Activated naive CD8-positive, alpha-beta T cell treated with anti-CD3 and anti-CD28 coated beads for 36 hours (primary cell): ENCODE data around the gene HIVEP1. TPM values are rescaled to one million over a fixed set of nuclear protein-coding genes. Genes with fewer than 3 reads are reported as not detected.

Experiments
- DNase-seq: peaks from one replicate; pipeline ENCODE4 v3.0.0; 2021
- H3K27ac Mint-ChIP-seq: one replicate; pipeline ENCODE4 v1.8.0; 2022; ENCODE audit warnings: mild to moderate bottlenecking, moderate library complexity, mixed read lengths
- H3K27me3 Mint-ChIP-seq: one replicate; pipeline ENCODE4 v1.8.0; 2022; ENCODE audit warnings: mild to moderate bottlenecking, mixed read lengths
- H3K36me3 Mint-ChIP-seq: one replicate; pipeline ENCODE4 v1.8.0; 2021; ENCODE audit warnings: mild to moderate bottlenecking, mixed read lengths
- H3K4me1 Mint-ChIP-seq: one replicate; pipeline ENCODE4 v1.8.0; 2021; ENCODE audit warnings: mixed read lengths
- H3K4me3 Mint-ChIP-seq: one replicate; pipeline ENCODE4 v1.8.0; 2022; ENCODE audit warnings: mild to moderate bottlenecking, moderate library complexity, mixed read lengths
- H3K9me3 Mint-ChIP-seq: one replicate; pipeline ENCODE4 v1.8.0; 2022; ENCODE audit warnings: mixed read lengths
- total RNA-seq, 2 experiments: library from RNA; stranded (reverse); gene quantifications; one replicate each; pipeline ENCODE4 v1.2.3, GENCODE V29; 2021

HIVEP1 gene
- 10 to 100 TPM; 33.9 to 41.9 TPM for total RNA-seq

DNA sequence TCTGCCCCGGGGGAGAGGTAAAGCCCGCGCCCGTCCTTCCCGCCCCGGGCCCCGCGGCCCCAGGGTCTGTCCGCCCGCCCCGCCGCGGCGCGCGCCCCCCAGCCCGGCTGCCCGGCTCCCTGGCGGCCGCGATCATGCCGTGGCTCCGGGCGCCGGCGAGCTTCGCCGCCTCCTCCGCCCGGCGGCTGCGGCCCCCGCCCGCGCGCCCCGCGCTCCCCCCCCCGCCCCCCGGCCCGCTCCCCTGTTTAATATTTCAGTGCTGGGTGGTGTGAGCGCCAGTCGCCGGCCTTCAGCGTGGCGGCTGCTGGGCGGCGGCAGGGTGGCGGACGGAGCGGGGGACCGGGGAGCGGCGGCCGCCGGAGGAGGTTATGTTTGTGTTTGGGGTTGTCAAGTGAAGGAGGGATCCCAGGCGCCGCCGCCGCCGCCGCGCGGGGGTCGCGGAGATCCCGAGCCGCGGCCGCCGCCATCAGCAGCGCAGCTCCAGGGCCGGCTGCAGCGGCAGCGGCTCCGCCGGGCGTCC is at the start of gene HIVEP1:
TSS of gene HIVEP1 (plus strand) at position 275 of the 520 bp plus-strand sequence. CDS start 3,317 bp downstream, outside the sequence.
- Mint-ChIP-seq H3K27me3 (no peaks in the 10 kb centered on the region), H3K4me3 (peak within 1 kb of the TSS; percentile 97), H3K9me3 (peaks cover 5% of the 10 kb centered on the region), H3K36me3 (peaks cover 48% of the 10 kb centered on the region), H3K27ac (peak within 1 kb of the TSS; percentile 97), H3K4me1 (peaks cover 53% of the 10 kb centered on the region)
- DNase-seq, result peak; percentile 60

- H3K27me3 Mint-ChIP-seq, result no peaks in the 10 kb centered on the region
- no peaks in the 10 kb centered on the region for H3K4me1 Mint-ChIP-seq
- no peaks in the 10 kb centered on the region for H3K9me3 Mint-ChIP-seq
- no peaks in the 10 kb centered on the region for H3K36me3 Mint-ChIP-seq
- no peak overlapping the region for H3K27ac Mint-ChIP-seq
- no peak for DNase-seq
- H3K4me3 Mint-ChIP-seq, result no peak overlapping the region
These were observed 48.2 kb upstream of the HIVEP1 start for GRCh38 chr6:11963756-11964500.

- Mint-ChIP-seq H3K9me3 (no peaks in the 10 kb centered on the region), H3K4me3 (no peak overlapping the region), H3K27ac (no peak overlapping the region), H3K36me3 (no peaks in the 10 kb centered on the region), H3K4me1 (no peaks in the 10 kb centered on the region), H3K27me3 (no peaks in the 10 kb centered on the region)
- no peak for DNase-seq
These were observed 47.3 kb upstream of the HIVEP1 start for GRCh38 chr6:11964729-11965335.

GRCh38 chr6:11965499-11965898 is 46.6 kb upstream of the HIVEP1 start:
- H3K4me1 Mint-ChIP-seq, result no peaks in the 10 kb centered on the region
- H3K4me3 Mint-ChIP-seq, result no peak overlapping the region
- no peaks in the 10 kb centered on the region for H3K36me3 Mint-ChIP-seq
- H3K27ac Mint-ChIP-seq, result no peak overlapping the region
- no peak for DNase-seq
- H3K9me3 Mint-ChIP-seq, result no peaks in the 10 kb centered on the region
- H3K27me3 Mint-ChIP-seq, result no peaks in the 10 kb centered on the region

- Mint-ChIP-seq H3K27ac (no peak overlapping the region), H3K4me1 (peaks cover 6% of the 10 kb centered on the region), H3K4me3 (no peak overlapping the region), H3K27me3 (no peaks in the 10 kb centered on the region), H3K36me3 (no peaks in the 10 kb centered on the region), H3K9me3 (no peaks in the 10 kb centered on the region)
- no peak for DNase-seq
These were observed 43.8 kb upstream of the HIVEP1 start for GRCh38 chr6:11968241-11968806.

- Mint-ChIP-seq H3K27ac (no peak overlapping the region), H3K4me3 (no peak overlapping the region)
These were observed 43.0 kb upstream of the HIVEP1 start for GRCh38 chr6:11969092-11969491.

GRCh38 chr6:11970114-11970513 is 42.0 kb upstream of the HIVEP1 start:
- Mint-ChIP-seq H3K9me3 (peaks cover 1% of the 10 kb centered on the region), H3K4me1 (peaks cover 12% of the 10 kb centered on the region), H3K4me3 (no peak overlapping the region), H3K27ac (no peak overlapping the region), H3K36me3 (no peaks in the 10 kb centered on the region), H3K27me3 (no peaks in the 10 kb centered on the region)
- DNase-seq, result no peak

More at GRCh38 chr6:11969092-11969491, 43.0 kb upstream of the HIVEP1 start:
- no peak for DNase-seq
- no peaks in the 10 kb centered on the region for H3K36me3 Mint-ChIP-seq
- no peaks in the 10 kb centered on the region for H3K27me3 Mint-ChIP-seq
- H3K4me1 Mint-ChIP-seq, result peaks cover 10% of the 10 kb centered on the region
- no peaks in the 10 kb centered on the region for H3K9me3 Mint-ChIP-seq

- H3K36me3 Mint-ChIP-seq, result peaks cover 3% of the 10 kb centered on the region
- H3K27me3 Mint-ChIP-seq, result no peaks in the 10 kb centered on the region
- no peak overlapping the region for H3K4me3 Mint-ChIP-seq
- DNase-seq, result no peak
- H3K9me3 Mint-ChIP-seq, result peaks cover 1% of the 10 kb centered on the region
- H3K4me1 Mint-ChIP-seq, result peaks cover 17% of the 10 kb centered on the region
- H3K27ac Mint-ChIP-seq, result no peak overlapping the region
These were observed 41.0 kb upstream of the HIVEP1 start for GRCh38 chr6:11971154-11971553.

- no peak overlapping the region for H3K27ac Mint-ChIP-seq
- H3K9me3 Mint-ChIP-seq, result peaks cover 1% of the 10 kb centered on the region
- H3K36me3 Mint-ChIP-seq, result peaks cover 3% of the 10 kb centered on the region
- peaks cover 24% of the 10 kb centered on the region for H3K4me1 Mint-ChIP-seq
- no peaks in the 10 kb centered on the region for H3K27me3 Mint-ChIP-seq
- H3K4me3 Mint-ChIP-seq, result no peak overlapping the region
- no peak for DNase-seq
These were observed 39.8 kb upstream of the HIVEP1 start for GRCh38 chr6:11972270-11972669.

- Mint-ChIP-seq H3K27ac (no peak overlapping the region), H3K4me1 (peaks cover 24% of the 10 kb centered on the region), H3K36me3 (peaks cover 3% of the 10 kb centered on the region), H3K4me3 (no peak overlapping the region), H3K9me3 (peaks cover 1% of the 10 kb centered on the region), H3K27me3 (no peaks in the 10 kb centered on the region)
- no peak for DNase-seq
These were observed 39.3 kb upstream of the HIVEP1 start for GRCh38 chr6:11972806-11973205.

DNA sequence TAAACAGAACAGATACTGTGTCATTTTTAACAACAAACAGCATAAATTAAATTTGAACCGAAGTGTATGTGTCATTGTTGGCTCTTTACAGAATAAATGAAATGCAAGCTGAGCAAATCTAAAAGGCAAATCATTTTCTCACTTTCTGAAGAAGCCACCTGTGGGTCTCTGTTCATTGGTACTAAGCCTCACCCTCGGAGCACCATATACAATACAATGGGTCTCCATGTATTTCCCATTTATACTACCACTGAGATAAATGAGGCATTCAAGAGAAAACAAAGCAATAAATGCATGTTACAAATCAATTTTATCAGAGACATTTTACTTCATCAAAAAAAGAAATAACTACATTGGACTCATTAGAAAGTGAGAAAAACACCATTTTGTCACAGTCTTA is 38.9 kb upstream of the HIVEP1 start:
- Mint-ChIP-seq H3K27me3 (no peaks in the 10 kb centered on the region), H3K4me3 (no peak overlapping the region), H3K9me3 (peaks cover 1% of the 10 kb centered on the region), H3K27ac (no peak overlapping the region), H3K4me1 (peaks cover 28% of the 10 kb centered on the region), H3K36me3 (peaks cover 3% of the 10 kb centered on the region)
- no peak for DNase-seq

- DNase-seq, result no peak
- Mint-ChIP-seq H3K27ac (no peak overlapping the region), H3K36me3 (peaks cover 3% of the 10 kb centered on the region), H3K4me3 (no peak overlapping the region), H3K27me3 (no peaks in the 10 kb centered on the region), H3K9me3 (peaks cover 1% of the 10 kb centered on the region), H3K4me1 (peaks cover 31% of the 10 kb centered on the region)
These were observed 38.0 kb upstream of the HIVEP1 start for GRCh38 chr6:11974089-11974488.

DNA sequence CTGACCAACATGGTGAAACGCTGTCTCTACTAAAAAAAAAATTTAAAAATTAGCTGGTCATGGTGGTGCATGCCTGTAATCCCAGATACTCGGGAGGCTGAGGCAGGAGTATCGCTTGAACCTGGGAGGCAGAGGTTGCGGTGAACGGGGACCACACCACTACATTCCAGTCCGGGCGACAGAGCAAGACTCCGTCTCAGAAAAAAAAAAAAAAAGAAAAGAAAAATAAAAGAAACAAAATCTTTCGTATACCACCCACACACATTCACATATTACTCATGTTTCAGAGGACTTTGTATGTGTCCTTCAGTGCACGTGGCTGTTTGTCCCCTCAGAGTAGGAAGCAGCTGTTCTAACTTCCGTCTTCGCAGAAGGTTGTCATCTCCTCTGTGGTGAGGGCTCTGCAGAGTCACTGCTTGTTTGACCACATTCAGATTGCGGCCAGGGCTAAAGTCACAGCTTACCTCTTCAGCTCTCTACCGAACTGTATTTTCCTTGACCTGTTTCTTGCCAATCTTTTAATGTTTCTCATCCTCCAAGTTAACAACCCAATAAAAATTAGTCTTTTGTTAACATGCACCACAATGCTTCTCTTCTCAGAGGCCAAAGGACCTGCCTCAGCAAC is 36.6 kb upstream of the HIVEP1 start:
- DNase-seq, result peak; percentile 30
- Mint-ChIP-seq H3K36me3 (peaks cover 3% of the 10 kb centered on the region), H3K9me3 (peaks cover 1% of the 10 kb centered on the region), H3K27ac (peak overlapping the region; percentile 73), H3K27me3 (no peaks in the 10 kb centered on the region), H3K4me1 (peaks cover 31% of the 10 kb centered on the region), H3K4me3 (no peak overlapping the region)

GRCh38 chr6:11976489-11976888 is 35.6 kb upstream of the HIVEP1 start:
- DNase-seq, result no peak
- Mint-ChIP-seq H3K36me3 (peaks cover 3% of the 10 kb centered on the region), H3K27ac (peak overlapping the region; percentile 15), H3K9me3 (peaks cover 1% of the 10 kb centered on the region), H3K4me1 (peaks cover 31% of the 10 kb centered on the region), H3K4me3 (no peak overlapping the region), H3K27me3 (no peaks in the 10 kb centered on the region)

DNA sequence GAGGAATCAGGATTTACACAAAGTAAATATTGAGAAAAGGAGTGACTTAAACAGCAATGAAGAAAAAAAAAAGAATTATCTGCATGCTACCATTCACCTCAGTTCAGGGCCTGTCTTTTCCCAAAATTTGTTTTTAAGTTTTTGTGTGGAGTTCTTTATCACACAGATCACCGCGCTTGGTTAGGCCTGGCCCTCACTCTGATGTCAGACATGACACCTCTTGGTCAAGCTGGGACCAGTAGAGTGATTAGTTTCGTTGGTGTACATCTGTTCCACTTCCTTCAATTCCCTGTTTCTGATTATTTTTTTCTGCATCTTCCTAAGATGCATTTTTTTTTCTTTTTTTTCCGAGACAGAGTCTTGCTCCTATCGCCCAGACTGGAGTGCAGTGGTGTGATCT is 34.9 kb upstream of the HIVEP1 start:
- Mint-ChIP-seq H3K9me3 (peaks cover 1% of the 10 kb centered on the region), H3K27me3 (no peaks in the 10 kb centered on the region), H3K4me3 (no peak overlapping the region), H3K4me1 (peaks cover 27% of the 10 kb centered on the region), H3K36me3 (peaks cover 3% of the 10 kb centered on the region), H3K27ac (no peak overlapping the region)
- no peak for DNase-seq
